T-helper 1 cell (primary cell): ENCODE measurements around the gene ERMAP.
A peak's percentile ranks its signal among the peaks of the same experiment; 100 is the strongest.
"Not testable (repeated sequence)": the region's sequence is repeated elsewhere in the genome, so short reads cannot be mapped to it uniquely, and the experiment has no call there.

ENCODE experiments used
- DNase-seq, 5 donors: peaks; one replicate each; pipeline ENCODE4 v3.0.0-alpha.2; 2012 to 2020

Gene ERMAP

DNA sequence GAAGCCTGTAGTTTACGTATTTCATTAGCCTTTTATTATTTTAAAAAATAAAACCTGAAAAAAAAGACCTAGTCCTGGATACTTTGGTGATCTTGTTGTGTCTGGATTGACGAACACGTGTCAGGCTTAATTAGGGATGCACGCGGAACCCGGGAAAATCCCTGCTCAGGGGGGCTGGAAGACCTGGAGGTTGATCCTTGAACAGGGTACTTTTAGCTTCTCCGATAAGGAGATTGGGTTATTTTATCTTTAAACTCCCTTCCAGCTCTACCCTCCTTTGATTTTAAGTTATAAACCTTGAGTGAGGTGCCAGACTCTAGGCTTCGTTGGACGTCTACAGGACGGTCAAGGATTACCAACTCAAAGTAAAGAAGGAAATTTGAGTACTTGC is 28.9 kb downstream of the ERMAP start:
- no peak for DNase-seq

DNA sequence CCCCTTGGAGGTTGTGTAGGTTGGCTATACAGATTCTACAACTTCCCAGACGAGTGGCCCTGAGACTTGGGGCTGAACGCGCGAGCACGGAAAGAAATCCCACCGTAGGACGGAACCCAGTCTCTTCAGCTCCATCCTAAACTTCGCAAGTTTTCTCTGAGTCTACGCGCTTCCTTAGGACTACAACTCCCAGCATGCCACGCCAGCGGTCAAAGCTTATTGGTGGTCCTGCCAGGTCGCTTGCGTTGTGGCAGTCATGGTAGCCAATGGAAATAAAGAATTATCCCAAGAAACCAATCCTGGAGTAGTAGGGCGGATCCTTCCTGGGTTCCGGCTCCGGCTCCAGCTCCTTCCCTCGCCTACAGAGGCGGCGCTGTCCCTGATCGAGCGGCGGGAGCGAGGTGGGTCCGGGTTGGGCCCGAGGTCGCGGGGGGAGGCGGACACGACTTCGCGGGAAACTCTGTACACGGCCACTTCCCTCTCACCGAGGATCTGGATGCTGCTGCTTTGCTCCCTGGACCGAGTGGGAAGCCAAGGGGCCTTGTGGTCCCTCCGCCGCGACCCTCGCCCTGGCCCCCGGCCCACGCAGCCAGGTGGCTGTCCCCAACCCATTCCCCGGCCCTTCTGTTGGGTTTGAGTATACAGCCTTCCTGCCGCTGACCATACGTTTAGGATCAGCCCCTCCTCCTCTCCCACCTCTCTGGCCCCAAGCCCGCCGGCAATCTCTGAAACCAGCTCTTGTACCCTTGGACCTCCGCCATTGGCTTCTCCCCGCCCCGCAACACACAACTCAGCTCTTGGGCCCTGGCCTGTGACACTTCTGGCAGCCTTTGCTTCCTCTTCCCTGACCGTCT is 29.6 kb downstream of the ERMAP start, which contains the start of gene ZNF691:
TSS of gene ZNF691 (plus strand) at position 357 of the 854 bp plus-strand sequence. CDS start 3,046 bp downstream, outside the sequence.
- peak; percentile 76 to 96 (median 84) for DNase-seq

DNA sequence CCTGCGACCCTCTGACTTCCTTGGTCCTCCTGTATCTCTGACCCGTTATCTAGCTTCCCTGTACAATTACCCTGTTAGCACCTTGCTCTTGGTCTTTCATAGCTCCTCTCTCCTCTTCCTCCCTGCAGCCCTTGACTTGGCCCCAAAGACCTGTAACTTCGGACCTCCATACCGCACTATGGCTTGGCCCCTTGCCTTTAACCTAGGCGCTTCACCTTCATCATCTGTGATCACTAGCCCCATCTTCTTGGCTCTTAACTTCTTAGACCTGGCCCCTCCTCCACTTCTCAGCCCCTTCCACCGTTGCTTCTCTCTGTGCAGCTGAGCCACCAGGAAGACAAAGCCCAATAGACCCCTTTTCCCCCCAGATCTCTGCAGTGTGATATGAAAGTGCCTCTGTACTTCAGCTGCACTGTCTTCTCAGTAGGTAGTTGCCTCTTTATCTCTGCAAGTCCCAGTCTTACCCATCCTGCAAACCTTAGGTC is 30.2 kb downstream of the ERMAP start:
- DNase-seq, result peak in 1 of 5 donors; percentile 14

DNA sequence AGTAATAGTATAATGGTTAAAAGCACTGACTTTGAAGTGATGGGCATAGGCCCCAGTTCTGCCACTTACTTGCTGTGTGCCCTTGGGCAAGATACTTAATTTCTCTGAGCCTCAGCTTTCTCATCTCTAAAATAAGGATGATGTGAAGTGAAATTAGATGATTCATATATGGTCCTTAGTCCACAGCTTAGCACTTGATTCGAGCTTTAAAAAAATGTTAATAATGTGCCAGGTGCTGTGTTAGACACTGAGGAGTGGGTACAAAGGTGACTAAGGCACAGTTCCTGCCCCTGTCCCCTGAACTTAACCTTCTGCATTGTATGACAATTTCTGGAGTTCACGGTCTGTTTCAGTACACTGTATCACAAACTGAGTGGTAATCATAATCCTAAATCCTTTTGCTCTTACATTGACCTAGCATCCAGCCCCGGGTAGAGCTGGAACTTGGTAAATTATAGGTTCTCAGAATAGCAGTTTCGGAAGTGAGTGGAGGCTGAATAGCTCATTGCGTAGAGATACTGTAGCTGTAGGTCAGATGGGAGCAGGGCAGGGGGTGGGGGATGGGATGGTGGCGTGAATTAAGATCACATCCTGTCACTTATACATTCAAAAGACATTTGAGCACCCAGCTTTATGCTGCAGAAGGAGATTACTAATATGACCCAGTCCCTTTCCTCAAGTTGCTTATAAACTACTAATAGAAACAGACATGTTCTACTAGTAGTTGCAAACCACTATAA is 31.0 kb downstream of the ERMAP start:
- peak in 1 of 5 donors; percentile 56 for DNase-seq

DNA sequence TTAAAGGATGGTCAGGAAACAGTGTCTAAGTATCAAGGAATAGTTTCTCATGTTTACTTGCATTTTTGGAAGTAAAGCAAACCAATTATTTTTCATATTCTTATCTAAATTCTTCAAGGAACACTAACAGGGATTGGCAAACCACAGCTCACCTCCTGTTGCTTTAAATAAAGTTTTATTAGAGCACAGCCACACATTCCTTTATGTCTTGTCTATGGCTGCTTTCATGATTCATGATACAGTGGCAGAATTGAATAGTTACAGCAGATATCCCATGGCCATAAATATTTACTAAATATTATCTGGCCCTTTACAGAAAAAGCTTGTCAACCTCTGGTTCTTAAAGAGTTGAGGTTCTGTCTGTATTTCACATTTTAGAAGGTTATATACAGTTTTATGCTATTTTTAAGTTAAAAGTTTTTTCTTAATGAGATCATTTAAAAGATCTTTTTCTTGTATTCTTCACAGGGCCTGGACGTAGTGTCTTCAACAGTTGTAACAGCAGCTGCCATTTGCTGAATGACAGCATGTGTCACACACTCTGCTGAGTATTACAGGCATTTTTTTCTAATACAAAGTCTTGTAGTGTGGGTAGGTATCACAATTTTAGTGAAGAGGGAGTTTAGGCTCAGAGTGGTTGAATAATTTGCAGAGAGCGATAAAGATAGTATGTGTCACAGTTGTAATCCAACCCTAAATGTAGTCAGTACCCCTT is 32.1 kb downstream of the ERMAP start:
- no peak for DNase-seq

DNA sequence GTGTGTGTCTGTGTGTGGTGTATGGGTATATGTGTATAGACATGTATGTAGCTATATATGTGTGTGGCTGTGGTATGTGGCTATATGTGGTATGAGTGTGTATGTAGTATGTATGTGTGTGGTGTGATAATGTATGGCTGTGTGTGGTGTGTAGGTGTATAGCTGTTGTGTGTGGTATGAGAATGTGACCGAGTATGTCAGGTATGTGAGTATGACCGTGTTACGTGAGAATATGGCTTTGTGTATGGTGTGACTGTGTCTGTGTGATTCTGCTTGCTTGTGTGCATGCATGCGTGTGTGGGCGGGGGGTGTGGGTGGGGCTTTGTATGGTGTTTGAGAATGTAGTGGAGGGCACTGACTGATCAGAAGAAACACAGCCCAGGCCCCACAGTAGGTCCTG is 33.0 kb downstream of the ERMAP start:
- no peak for DNase-seq

DNA sequence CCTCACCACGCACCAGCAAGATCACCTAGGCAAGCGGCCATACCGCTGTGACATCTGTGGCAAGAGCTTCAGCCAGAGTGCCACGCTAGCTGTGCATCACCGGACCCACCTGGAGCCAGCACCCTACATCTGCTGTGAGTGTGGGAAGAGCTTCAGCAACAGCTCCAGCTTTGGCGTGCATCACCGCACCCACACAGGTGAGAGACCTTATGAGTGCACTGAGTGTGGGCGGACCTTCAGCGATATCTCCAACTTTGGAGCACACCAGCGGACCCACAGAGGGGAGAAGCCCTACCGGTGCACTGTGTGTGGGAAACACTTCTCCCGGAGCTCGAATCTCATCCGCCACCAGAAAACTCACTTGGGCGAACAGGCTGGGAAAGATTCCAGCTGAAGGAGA is 34.5 kb downstream of the ERMAP start:
- no peak for DNase-seq

DNA sequence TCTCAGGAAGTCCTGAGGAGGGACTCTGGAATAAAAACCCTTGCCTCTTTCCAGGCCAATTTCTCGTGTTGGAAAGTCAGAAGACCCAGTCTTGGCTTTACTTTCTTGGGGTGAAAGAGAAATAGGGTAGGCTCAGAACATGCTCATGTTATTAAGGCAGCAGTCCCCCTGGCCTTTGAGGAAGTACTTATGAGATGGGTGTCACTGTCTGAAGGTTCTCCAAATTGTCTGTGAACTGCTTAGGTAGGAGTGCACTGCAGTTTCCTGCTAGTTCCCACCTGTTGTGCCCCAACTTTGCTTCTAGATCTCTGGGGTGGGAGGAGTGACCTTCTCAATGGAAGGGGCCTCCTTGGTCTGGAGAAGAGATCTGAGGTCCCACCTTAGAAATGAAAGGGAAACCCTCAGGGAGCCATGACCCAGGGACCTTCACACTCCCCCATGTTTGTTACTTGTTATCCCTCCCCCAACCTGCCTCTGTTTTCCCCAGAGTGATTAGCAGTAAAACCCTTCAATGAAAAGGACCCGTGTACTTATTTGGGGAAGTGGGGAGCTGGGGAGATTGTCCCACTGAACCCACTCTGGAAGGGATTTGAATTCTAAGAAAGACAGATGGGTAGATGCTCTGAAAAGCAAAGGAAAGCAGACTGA is 35.2 kb downstream of the ERMAP start:
- no peak for DNase-seq

DNA sequence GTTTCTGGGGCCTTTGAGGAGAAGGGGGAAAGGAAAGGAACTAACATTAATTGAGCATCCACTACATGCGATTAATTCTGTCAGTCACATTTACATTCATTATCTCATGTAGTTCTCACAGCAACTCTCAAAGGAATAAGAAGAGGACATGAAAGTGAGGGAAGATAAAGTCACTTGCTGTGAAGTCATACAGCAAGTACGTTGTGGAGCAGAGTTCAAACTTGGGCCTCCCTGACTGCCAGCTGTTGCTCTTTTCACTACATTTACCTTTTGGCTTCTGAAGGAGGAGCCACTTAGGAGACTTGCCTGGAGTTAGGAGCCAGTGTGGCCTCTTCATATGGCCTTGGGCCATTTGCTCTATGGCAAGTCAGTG is 35.7 kb downstream of the ERMAP start:
- DNase-seq, result no peak

DNA sequence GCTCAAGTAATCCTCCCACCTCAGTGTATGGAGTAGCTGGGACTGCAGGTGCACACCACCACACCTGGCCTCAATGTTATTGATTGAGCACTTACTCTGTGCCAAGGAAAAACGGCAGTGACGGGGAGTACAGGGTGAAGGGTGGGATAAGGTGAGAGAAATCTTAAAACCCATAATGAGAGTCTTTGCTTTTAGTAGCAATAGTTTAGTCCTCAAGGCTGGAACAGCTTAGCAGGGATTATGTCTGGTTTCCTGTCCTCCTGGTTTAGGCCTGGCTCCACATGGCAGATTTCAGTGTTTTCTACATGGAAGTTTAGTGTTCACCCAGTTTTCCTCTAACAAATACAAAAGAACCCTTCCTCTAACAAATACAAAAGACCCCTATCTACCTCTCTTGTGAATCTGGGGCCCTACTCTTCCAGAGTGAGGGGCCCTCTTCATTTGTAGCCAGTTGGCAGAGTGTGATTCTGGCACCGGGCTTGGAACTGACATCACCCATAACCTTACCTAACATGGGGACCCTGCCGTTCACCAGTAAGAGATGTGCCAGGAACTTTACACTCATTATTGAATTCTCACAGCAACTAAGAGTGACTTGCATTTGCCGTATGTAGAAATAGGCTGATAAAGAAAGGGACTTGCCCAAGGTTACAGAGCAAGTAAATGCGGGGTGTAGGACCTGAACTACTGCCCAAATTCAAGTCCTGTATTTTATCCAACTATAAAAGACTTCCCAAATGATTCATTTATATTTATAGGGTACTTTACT is 36.4 kb downstream of the ERMAP start:
- no peak for DNase-seq

DNA sequence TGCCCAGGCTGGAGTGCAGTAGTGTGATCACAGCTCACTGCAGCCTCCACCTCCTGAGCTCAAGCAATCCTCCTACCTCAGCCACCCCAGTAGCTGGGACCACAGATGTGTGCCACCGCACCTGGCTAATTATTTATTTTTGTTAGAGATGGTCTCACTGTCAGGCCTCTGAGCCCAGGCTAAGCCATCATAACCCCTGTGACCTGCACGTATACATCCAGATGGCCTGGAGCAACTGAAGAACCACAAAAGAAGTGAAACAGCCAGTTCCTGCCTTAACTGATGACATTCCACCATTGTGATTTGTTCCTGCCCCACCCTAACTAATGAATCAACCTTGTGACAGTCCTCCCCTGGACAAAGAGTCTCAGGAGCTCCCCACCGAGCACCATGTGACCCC is 39.6 kb downstream of the ERMAP start:
- DNase-seq, result not testable (repeated sequence)

DNA sequence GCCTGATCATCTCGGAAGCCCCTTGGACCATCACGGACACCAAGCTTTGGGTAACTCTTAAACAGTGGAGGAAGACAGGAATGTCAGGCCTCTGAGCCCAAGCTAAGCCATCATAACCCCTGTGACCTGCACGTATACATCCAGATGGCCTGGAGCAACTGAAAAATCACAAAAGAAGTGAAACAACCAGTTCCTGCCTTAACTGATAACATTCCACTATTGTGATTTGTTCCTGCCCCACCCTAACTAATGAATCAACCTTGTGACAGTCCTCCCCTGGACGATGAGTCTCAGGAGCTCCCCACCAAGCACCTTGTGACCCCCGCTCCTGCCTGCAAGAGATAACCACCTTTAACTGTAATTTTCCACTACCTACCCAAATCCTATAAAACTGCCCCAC is 42.4 kb downstream of the ERMAP start:
- DNase-seq, result not testable (repeated sequence)

DNA sequence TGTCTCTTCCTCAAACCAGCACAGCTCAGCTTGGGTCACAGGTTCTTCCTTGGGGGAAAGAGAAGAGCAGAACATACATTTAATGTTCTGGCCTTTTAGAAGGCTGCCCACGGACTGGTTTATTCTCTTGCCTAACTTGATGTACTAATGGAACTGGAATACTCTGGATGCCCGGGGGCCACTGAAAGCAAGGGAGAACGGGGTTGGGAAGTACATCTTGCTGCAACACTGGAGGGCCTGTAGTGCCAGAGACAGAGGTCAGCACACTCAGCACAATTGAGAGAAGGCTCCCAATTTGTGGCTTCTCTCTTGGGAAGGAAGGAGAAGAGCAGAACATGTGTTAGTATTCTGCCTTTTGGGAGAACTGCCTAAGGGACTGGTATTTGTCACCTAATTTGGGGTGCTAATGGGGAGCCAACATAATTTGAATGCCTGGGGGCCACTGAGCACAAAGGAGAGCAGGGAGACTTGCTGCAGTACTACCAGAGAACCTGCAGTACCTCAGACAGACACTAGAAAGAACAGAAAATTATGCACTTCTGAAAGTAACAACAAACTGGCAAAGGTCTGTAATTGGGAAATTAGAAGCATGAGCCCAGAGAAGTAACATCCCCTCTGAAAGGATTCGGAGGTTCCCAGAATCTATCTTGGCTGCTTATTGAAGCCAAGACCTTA is 43.6 kb downstream of the ERMAP start:
- no peak for DNase-seq

DNA sequence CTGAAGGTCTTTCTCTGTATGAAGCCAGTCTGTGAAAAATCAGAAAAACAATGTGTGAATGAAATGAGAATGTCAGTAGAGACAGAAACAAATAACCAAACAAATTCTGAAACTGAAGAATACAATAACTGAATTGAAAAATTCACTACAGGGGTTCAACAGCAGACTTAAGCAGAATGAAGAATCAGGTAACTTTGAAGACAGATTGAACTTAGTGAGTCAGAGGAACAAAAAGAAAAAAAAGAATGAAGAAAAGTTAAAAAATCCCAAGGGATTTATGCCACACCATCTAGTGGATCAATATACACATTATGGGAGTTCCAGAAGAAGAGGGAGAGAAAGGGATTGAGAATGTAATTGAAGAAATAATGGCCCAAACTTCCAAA is 44.1 kb downstream of the ERMAP start:
- DNase-seq, result no peak

DNA sequence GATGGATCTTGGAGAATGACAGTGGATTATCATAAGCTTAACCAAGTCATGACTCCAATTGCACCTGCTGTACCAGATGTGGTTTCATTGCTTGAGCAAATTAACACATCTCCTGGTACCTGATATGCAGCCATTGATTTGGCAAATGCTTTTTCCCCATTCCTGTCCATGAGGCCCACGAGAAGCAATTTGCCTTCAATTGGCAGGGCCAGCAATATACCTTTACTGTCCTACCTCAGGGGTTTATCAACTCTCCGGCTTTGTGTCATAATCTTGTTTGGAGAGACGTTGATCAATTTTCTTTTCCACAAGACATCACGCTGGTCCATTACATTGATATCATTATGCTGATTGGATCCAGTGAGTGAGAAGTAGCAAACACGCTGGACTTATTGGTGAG is 49.6 kb downstream of the ERMAP start:
- DNase-seq, result no peak

DNA sequence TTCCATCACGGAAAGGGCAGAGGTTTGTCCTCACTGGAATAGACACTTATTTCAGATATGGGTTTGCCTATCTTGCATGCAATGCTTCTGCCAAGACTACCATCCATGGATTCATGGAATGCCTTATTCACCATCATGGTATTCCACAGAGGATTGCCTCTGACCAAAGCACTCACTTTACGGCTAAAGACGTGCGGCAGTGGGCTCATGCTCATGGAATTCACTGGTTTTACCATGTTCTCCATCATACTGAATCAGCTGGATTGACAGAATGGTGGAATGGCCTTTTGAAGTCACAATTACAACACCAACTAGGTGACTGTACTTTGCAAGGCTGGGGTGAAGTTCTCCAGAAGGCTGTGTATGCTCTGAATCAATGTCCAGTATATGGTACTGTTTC is 51.5 kb downstream of the ERMAP start:
- not testable (repeated sequence) for DNase-seq

DNA sequence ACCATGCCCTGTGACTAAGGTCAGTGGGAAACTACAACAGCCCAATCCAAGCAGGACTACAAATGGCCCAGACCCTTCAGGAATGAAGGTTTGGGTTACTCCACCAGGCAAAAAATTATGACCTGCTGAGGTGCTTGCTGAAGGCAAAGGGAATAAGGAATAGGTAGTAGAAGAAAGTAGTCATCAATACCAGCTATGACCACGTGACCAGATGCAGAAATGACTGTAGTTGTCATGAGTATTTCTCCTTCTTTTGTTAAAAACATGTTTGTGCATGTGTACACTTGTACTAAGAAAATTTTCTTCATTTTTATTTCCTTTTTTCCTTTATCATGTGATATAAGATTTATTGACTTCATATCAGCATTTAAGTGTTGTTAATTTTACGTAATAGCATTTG is 52.3 kb downstream of the ERMAP start:
- not testable (repeated sequence) for DNase-seq

DNA sequence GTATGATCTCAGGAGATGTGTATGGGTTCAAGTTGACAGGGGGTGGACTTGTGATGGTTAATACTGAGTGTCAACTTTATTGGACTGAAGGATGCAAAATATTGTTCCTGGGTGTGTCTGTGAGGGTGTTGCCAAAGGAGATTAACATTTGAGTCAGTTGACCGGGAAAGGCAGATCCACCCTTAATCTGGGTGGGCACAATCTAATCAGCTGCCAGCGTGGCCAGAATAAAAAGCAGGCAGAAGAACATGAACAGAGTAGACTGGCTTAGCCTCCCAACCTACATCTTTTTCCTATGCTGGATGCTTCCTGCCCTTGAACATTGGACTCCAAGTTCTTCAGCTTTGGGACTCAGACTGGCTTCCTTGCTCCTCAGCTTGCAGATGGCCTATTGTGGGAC is 52.8 kb downstream of the ERMAP start:
- DNase-seq, result not testable (repeated sequence)

DNA sequence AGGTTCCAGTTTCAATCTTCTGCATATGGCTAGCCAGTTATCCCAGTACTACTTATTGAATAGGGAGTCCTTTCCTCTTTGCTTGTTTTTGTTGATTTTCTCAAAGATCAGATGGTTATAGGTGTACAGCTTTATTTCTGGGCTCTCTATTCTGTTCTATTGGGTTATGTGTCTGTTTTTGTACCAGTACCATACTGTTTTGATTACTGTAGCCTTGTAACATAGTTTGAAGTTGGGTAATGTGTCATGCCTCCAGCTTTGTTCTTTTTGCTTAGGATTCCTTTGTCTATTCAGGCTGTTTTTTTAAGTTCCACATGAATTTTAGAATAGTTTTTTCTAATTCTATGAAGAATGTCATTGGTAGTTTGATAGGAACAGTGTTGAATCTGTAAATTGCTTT is 56.2 kb downstream of the ERMAP start:
- DNase-seq, result not testable (repeated sequence)

DNA sequence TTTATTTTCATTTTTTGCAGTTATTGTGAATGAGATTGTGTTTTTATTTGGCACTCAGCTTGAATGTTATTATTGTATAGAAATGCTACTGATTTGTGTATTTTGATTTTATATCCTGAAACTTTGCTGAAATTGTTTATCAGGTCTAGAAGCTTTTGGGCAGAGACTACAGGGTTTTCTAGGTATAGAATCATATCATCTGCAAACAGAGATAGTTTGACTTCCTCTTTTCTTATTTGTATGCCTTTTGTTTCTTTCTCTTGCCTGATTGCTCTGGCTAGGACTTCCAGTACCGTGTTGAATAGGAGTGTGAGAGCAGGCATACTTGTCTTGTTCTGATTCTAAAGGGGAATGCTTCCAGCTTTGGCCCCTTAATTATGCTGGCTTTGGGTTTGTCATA is 56.7 kb downstream of the ERMAP start:
- DNase-seq, result no peak

DNA sequence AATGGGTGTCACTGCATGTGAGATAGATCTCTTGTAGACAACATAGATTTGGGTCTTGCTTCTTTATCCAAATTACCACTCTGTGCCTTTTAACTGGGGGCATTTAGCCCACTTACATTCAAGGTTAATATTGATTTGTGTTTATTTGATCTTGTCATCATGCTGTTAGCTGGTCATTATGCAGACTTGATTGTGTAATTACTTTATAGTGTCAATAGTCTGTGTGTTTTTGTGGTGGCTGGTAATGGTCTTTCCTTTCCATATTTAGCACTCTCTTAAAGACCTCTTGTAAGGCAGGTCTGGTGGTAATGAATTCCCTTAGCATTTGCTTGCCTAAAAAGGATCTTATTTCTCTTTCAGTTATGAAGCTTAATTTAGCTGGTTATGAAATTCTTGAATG is 59.1 kb downstream of the ERMAP start:
- DNase-seq, result no peak
